Breast epithelium (tissue), 4 donors: Measurements from ENCODE around the gene OR5A1. TPM values are rescaled to one million over a fixed set of nuclear protein-coding genes. Genes with fewer than 3 reads are reported as not detected.
"Not testable (repeated sequence)": the region's sequence is repeated elsewhere in the genome, so short reads cannot be mapped to it uniquely, and the experiment has no call there.

Source experiments
- DNase-seq, 2 donors: peaks; one replicate each; pipeline ENCODE4 v3.0.0-alpha.2; 2019; ENCODE audit warnings: low spot score in 2 of 2
- H3K27ac ChIP-seq, 2 donors: fragments of 200-600 bp; sonication (generic) in 1 of 2; one replicate each; pipeline ENCODE4 v1.5.1; 2016 to 2019; ENCODE audit warnings: mild to moderate bottlenecking in 1 of 2
- H3K27me3 ChIP-seq, 2 donors: fragments of 200-600 bp; sonication (generic) in 1 of 2; one replicate each; pipeline versions ENCODE4 v1.5.1 to v1.6.0; 2017 to 2019; ENCODE audit warnings: control low read depth in 1 of 2, mild to moderate bottlenecking in 1 of 2
- H3K36me3 ChIP-seq: fragments of 200-600 bp; one replicate; pipeline ENCODE4 v1.5.1; 2019
- H3K4me1 ChIP-seq, 2 donors: fragments of 200-600 bp; sonication (generic); one replicate each; pipeline ENCODE4 v1.5.1; 2016 to 2019; ENCODE audit warnings: control low read depth in 1 of 2
- H3K4me3 ChIP-seq, 3 donors: fragments of 200-600 bp; sonication (generic); 1 replicate in 2 of 3; 2 replicates in 1 of 3; pipeline ENCODE4 v1.5.1; 2016 to 2019; ENCODE audit warnings: mild to moderate bottlenecking in 3 of 3, moderate library complexity in 2 of 3
- H3K9me3 ChIP-seq, 2 donors: fragments of 200-600 bp; sonication (generic) in 1 of 2; one replicate each; pipeline ENCODE4 v1.5.1; 2016 to 2019; ENCODE audit warnings: control low read depth in 1 of 2
- POLR2A ChIP-seq: fragments of 450-650 bp; IDR thresholded peaks from one replicate; pipeline ENCODE4 v1.6.1; 2016; ENCODE audit warnings: antibody characterized with exemption, mild to moderate bottlenecking, moderate library complexity
- POLR2AphosphoS5 ChIP-seq, 3 donors: sonication (generic); formaldehyde crosslinking; IDR thresholded peaks; one replicate each; pipeline ENCODE4 v1.6.1; 2017; ENCODE audit warnings: antibody characterized with exemption in 3 of 3
- intact Hi-C: fragments of 100-400 bp; cut with DNase I; formaldehyde crosslinking; loops from one replicate; pipeline ENCODE4 v1.15.1; 2023; ENCODE audit warnings: low total_unique reads
- total RNA-seq, 3 donors: library from RNA; depleted of rRNA; stranded (reverse); fragments of >200 nt; gene quantifications; one replicate each; pipeline ENCODE4 v1.1.0, GENCODE V29; 2016
- TF ChIP-seq, protein P1 (sequence below), 3 donors: fragments of 450-650 bp; IDR thresholded peaks; one replicate each; pipeline ENCODE4 v1.5.1; 2016 to 2017; ENCODE audit warnings: antibody characterized with exemption in 3 of 3, mild to moderate bottlenecking in 3 of 3, moderate library complexity in 3 of 3

OR5A1 gene
- total RNA-seq, 3 donors from 2014 or later = not detected

DNA sequence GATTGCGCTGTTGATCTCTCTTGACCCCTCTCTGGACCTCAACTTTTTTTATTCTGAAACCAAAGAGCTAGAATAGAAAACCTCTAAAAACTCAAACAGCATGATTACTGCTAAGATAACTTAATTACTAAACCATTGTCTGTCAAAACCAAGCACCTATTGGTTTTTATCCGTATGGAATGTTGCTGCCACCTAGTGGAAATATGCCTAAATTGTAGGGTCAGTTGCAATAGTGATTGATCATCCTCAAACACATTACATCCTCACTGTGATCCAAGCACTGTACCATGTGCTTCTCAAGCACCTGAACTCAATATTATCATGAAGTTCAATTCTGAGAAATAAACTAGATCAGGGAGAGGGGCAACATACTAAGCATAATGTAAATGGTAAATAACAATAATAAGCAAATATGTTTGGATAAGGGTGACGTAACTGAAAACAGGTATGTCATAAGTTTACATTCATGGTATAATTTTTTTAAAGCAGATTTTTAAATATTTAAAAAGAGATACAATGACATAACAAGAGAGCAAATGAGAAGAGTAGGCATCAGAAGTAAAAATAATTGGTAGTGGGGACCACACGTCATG is 6.2 kb upstream of the OR5A1 start:
- intact Hi-C loops = no loop called here
- Histone ChIP-seq H3K27me3 (no peaks in the 10 kb centered on the region), H3K4me1 (no peaks in the 10 kb centered on the region), H3K4me3 (no peak overlapping the region), H3K27ac (no peak overlapping the region), H3K36me3 (no peaks in the 10 kb centered on the region), H3K9me3 (no peaks in the 10 kb centered on the region)
- TF ChIP-seq POLR2A (no peak), POLR2AphosphoS5 (IDR thresholded peaks at IDR 0.05) (no peak)
- TF ChIP-seq, protein P1, sequence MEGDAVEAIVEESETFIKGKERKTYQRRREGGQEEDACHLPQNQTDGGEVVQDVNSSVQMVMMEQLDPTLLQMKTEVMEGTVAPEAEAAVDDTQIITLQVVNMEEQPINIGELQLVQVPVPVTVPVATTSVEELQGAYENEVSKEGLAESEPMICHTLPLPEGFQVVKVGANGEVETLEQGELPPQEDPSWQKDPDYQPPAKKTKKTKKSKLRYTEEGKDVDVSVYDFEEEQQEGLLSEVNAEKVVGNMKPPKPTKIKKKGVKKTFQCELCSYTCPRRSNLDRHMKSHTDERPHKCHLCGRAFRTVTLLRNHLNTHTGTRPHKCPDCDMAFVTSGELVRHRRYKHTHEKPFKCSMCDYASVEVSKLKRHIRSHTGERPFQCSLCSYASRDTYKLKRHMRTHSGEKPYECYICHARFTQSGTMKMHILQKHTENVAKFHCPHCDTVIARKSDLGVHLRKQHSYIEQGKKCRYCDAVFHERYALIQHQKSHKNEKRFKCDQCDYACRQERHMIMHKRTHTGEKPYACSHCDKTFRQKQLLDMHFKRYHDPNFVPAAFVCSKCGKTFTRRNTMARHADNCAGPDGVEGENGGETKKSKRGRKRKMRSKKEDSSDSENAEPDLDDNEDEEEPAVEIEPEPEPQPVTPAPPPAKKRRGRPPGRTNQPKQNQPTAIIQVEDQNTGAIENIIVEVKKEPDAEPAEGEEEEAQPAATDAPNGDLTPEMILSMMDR (IDR thresholded peaks at IDR 0.05) = peak; percentile 51 to 61 (median 59)
- no peak for DNase-seq

DNA sequence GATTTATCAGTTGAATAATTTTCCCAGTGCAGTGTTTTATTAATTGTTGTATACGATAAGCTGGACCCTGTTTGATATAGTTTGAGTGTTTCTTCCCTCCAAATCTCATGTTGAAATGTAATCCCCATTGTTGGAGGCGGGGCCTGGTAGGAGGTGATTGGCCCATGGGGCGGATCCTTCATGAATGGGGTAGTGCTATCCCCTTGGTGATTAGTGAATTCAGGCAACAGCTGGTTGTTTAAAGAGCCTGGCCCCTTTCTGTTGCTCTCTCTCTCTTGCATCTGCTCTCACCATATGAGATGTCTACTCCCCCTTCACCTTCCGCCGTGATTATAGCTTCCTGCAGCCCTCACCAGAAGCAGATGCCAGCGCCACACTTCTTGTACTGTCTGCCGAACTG is 1.5 kb downstream of the OR5A1 start:
- Histone ChIP-seq H3K27me3 (no peaks in the 10 kb centered on the region), H3K36me3 (no peaks in the 10 kb centered on the region), H3K4me1 (no peaks in the 10 kb centered on the region), H3K4me3 (no peak overlapping the region), H3K9me3 (no peaks in the 10 kb centered on the region), H3K27ac (no peak overlapping the region)
- intact Hi-C loops = no loop called here
- no peak for TF ChIP-seq POLR2AphosphoS5 (IDR thresholded peaks at IDR 0.05)
- no peak for TF ChIP-seq POLR2A
- TF ChIP-seq, protein P1 (IDR thresholded peaks at IDR 0.05) = no peak
- no peak for DNase-seq

DNA sequence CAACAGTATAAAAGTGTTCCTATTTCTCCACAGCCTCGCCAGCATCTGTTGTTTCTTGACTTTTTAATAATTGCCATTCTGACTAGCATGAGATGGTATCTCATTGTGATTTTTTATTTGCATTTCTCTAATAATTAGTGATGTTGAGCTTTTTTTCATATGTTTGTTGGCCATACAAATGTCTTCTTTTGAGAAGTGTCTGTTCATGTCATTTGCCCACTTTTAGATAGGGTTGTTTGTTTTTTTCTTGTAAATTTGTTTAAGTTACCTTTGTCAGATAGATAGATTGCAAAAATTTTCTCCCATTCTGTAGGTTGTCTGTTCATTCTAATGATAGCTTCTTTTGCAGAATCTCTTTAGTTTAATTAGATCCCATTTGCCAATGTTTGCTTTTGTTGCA is 9.4 kb downstream of the OR5A1 start:
- intact Hi-C loops, H3K4me3 ChIP-seq, H3K27me3 ChIP-seq, DNase-seq, H3K27ac ChIP-seq, H3K36me3 ChIP-seq, H3K4me1 ChIP-seq: not testable (repeated sequence)
- H3K9me3 ChIP-seq = peaks cover 0 to 15% of the 10 kb centered on the region in 2 donors

DNA sequence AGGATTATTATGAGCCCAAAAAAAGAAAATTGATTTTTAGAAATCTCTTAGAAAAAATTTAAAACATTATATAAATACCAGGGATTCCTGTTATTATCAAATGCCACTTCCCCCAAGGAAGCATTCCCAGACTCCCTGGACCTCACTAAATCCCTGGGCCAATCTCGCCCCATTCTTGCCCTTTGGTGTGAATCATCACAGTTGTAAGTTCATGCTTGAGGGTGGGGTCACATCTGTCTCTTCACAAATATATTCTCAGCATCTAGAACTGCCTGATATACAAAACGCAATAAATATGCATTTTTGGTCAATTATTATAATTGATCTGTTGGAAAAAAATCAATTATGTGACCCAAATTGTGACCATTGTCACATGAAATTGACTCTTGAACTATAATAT is 12.2 kb downstream of the OR5A1 start:
- Histone ChIP-seq H3K27ac (no peak overlapping the region), H3K4me1 (no peaks in the 10 kb centered on the region), H3K27me3 (no peaks in the 10 kb centered on the region), H3K36me3 (no peaks in the 10 kb centered on the region), H3K9me3 (peaks cover 0 to 15% of the 10 kb centered on the region in 2 donors), H3K4me3 (no peak overlapping the region)
- DNase-seq = no peak
- TF ChIP-seq, protein P1 (IDR thresholded peaks at IDR 0.05) = no peak
- TF ChIP-seq POLR2A = no peak
- no peak for TF ChIP-seq POLR2AphosphoS5 (IDR thresholded peaks at IDR 0.05)
- intact Hi-C loops = no loop called here

DNA sequence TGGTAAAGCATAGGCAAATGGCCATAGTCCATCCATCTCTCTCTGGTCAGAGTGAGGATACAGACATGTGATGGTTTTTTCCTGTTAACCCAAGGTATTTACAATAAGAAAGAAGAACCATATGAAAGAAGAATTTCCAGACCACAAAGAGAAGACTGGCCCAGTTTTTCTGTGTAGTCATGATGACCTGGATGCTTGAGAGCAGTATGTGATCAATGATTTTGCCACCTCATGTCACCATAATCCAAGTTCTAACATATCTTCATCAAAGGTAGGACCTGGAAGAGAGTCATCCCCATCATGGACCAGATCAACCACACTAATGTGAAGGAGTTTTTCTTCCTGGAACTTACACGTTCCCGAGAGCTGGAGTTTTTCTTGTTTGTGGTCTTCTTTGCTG is 20.4 kb downstream of the OR5A1 start, which contains the start of gene OR4D6:
OR4D6 (plus strand) TSS at position 301 of the 400 bp plus-strand sequence; CDS start at position 301, 0 bp downstream.
- Histone ChIP-seq H3K27me3 (no peaks in the 10 kb centered on the region), H3K36me3 (no peaks in the 10 kb centered on the region), H3K4me3 (no peak within 1 kb of the TSS), H3K27ac (no peak within 1 kb of the TSS), H3K9me3 (no peaks in the 10 kb centered on the region), H3K4me1 (no peaks in the 10 kb centered on the region)
- DNase-seq = no peak
- intact Hi-C loops = no loop called here
- TF ChIP-seq, protein P1 (IDR thresholded peaks at IDR 0.05) = no peak
- TF ChIP-seq POLR2A (no peak), POLR2AphosphoS5 (IDR thresholded peaks at IDR 0.05) (no peak)

DNA sequence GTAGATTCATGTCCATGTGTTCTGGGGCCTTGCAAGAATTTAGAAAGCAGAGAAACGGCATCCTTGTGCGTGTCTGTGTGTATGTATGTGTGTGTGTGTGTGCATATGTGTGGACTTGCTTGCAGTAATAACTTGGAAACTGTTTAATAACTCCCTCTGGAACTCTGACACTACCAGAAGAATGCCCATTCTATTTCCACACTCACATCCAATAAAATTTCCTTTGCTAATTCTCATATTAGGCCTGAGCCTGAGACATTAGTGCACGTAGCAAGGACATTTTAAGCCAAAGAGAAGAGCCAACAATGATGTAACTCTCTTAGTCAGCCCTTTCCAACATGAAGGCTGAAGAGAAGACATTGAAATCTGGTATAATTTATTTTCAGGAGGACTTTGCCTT is 23.6 kb downstream of the OR5A1 start:
- H3K4me1 ChIP-seq = no peaks in the 10 kb centered on the region
- DNase-seq = no peak
- H3K4me3 ChIP-seq = no peak overlapping the region
- H3K9me3 ChIP-seq = no peaks in the 10 kb centered on the region
- H3K27ac ChIP-seq = no peak overlapping the region
- H3K27me3 ChIP-seq = no peaks in the 10 kb centered on the region
- no peaks in the 10 kb centered on the region for H3K36me3 ChIP-seq
- TF ChIP-seq, protein P1 (IDR thresholded peaks at IDR 0.05) = no peak
- TF ChIP-seq POLR2A (no peak), POLR2AphosphoS5 (IDR thresholded peaks at IDR 0.05) (no peak)
- intact Hi-C loops = no loop called here
